NCI-H1436 treated with DMSO at 0.1 percent for 48 hours (cell line): ENCODE data around the gene C3orf33.
A peak's percentile ranks its signal among the peaks of the same experiment; 100 is the strongest.
"Not testable (repeated sequence)": the region's sequence is repeated elsewhere in the genome, so short reads cannot be mapped to it uniquely, and the experiment has no call there.

ENCODE experiments used
- DNase-seq: peaks from one replicate; lab custom pipeline; 2025; lab: John Stamatoyannopoulos, UW

The C3orf33 gene, protein sequence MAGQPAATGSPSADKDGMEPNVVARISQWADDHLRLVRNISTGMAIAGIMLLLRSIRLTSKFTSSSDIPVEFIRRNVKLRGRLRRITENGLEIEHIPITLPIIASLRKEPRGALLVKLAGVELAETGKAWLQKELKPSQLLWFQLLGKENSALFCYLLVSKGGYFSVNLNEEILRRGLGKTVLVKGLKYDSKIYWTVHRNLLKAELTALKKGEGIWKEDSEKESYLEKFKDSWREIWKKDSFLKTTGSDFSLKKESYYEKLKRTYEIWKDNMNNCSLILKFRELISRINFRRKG

GRCh38 chr3:155805802-155806618 is at the start of gene C3orf33:
TSS of gene C3orf33 (minus strand) at chr3:155806278. CDS start at chr3:155806252, 26 bp downstream.
- DNase-seq = peak; percentile 7

GRCh38 chr3:155854141-155854940 is 48.3 kb upstream of the C3orf33 start, which contains the start of gene SLC33A1:
TSS of gene SLC33A1 (minus strand) at chr3:155854427. CDS start at chr3:155853997, 430 bp downstream.
- DNase-seq = peak; percentile 100

- DNase-seq = no peak
Measured at GRCh38 chr3:155853214-155854140, 47.4 kb upstream of the C3orf33 start.

- no peak for DNase-seq
Measured at GRCh38 chr3:155852341-155852740, 46.3 kb upstream of the C3orf33 start.

GRCh38 chr3:155849404-155849803 is 43.3 kb upstream of the C3orf33 start:
- not testable (repeated sequence) for DNase-seq

GRCh38 chr3:155847993-155848392 is 41.9 kb upstream of the C3orf33 start:
- DNase-seq = no peak

DNA sequence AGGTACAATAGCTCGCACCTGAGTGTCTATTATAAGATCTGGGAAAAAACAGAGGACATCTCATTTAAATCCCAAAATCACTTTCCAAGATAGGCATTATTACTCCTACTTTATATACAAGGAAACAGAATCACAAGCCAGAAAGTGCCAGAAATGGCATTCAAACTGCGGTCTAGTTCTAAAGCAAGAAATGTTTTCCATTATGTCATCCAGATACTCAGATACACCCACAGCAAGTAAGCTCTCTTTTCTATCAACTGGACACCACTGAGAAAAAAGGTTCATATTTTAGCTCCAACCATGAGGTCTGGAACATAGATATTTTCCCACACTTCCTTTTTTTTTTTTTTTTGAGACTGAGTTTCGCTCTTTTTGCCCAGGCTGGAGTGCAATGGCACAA is 40.0 kb upstream of the C3orf33 start:
- DNase-seq = no peak

GRCh38 chr3:155843569-155843968 is 37.5 kb upstream of the C3orf33 start:
- DNase-seq = no peak

- no peak for DNase-seq
Measured at GRCh38 chr3:155835341-155836071, 29.4 kb upstream of the C3orf33 start.

DNA sequence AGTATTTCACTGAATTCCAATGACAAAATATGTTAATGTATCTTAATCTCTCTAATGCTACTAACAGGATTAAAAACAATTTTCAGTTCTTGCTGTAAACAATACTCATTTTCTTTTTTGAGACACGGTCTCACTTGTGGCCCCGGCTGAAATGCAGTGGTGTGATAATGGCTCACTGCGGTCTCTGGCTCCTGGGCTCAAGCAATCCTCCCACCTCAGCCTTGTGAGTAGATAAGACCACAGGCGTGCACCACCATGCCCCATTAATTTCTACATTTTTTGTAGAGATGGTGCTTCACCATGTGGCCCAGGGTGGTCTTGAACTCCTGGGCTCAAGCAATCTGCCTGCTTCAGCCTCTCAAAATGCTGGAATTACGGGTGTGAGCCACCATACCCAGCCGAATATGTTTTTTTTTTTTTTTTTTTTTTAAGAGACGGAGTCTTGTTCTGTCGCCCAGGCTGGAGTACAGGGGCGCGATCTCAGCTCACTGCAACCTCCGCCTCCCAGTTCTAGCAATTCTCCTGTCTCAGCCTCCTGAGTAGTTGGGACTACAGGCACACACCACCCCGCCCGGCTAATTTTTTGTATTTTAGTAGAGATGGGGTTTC is 22.5 kb upstream of the C3orf33 start:
- not testable (repeated sequence) for DNase-seq

DNA sequence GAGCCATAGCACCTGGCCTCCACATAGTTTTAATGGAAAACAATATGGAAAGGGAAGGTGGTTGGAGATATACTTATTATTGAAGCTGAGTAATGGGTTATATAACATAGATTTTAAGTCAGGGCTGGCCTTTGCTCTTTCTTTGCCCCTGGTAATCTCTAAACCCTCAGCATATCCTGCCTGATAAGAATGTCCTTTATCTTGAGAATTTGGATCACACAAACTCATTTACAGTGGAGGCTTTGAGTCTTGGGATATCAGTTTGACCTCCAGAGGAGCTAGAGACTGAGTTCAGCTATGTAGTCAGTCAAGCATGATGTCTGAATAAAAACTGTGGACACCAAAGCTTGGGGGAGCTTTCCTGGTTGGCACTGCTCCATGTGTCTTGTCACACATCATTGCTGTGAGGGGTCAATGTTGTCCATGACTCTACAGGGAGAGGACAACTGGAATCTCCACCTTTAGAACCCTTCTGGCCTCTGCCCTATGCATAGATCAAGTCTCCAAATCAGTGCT is 9.0 kb upstream of the C3orf33 start:
- no peak for DNase-seq

GRCh38 chr3:155813224-155813623 is 7.1 kb upstream of the C3orf33 start:
- DNase-seq = not testable (repeated sequence)

GRCh38 chr3:155809181-155809580 is 3.1 kb upstream of the C3orf33 start:
- DNase-seq = no peak

DNA sequence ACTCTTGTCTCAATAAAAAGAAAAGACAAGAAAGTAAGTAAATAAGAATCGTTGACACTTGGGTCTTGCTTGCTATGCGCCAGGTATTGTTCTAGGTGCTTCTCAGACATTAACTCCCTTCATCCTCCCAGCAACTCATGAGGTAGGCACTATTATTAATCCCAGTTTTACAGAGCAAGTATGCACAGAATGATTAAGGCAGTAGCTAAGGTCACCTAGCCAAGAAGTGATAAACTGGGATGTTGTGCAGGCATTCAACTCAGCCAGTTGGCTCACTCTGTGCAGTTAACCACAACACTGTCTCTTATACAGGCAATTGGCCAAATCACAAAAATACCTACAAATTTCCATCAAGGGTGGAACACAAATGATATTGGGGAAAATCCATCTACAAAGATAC is 1.7 kb upstream of the C3orf33 start:
- DNase-seq = no peak

DNA sequence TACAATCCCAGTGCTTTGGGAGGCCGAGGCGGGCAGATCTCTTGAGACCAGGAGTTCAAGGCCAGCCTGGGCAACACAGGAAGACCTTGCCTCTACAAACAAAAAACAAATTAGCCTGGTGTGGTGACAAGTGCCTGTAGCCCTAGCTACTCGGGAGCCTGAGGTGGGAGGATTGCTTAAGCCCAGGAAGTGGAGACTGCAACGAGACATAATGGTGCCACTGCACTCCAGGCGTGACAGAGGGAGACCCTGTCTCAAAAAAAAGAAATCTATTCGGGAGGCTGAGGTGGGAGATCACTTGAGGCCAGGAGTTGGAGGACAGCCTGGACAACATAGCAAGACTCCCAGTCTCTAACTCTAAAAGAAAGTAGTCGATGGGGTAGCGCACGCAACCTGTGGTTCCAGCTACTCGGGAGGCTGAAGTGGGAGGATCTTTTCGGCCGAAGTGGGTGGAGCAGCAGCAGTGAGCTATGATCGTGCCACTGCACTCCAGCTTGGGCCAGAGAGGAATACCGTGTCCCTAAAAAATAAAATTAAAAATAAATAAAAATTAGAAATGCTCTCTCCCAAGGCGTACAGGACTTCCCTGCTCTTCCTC is 775 bp downstream of the C3orf33 start:
- DNase-seq = no peak

DNA sequence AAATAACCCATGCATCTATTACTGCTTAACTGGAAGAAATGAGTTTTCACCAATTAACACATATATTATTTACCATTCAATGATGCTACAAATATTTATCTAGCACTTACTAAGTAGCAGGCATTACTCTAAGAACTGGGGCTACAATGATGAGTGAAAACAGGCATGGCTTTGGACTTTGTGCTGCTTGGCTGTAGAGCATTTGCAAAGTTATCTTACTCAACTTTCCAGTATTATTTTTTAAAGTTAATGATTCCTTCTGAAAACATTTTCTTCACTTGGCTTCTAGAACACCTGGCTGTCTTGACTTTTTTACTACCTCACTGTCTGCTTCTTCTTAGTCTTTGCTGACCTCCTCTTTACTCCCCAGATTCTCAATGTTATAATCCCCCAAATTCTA is 1.8 kb downstream of the C3orf33 start:
- DNase-seq = no peak

DNA sequence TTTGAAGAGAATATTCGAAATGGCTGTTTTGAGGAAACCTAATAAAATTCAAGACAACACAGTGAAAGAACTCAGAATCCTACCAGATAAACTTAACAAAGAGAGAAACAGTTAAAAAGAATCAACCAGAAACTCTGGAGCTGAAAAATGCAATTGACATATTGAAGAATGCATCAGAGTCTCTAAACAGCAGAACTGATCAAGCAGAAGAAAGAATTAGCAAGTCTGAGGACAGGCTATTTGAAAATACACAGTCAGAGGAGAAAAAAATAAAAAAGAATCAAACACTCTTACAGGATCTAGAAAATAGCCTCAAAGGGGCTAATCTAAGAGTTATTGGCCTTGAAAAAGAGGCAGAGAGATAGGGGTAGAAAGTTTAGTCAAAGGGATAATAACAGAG is 13.5 kb downstream of the C3orf33 start:
- no peak for DNase-seq

- no peak for DNase-seq
Measured at GRCh38 chr3:155791190-155791589, 14.9 kb downstream of the C3orf33 start.

GRCh38 chr3:155790272-155790925 is 15.7 kb downstream of the C3orf33 start:
- DNase-seq = no peak
